OCI-LY7 (cell line): ENCODE measurements around the gene SGSM2.

Source experiments
- EZH2phosphoT487 ChIP-seq: fragments of 200-600 bp; sonication (generic); IDR thresholded peaks from 2 replicates; pipeline ENCODE4 v1.6.1; 2018; ENCODE audit warnings: low read depth, borderline replicate concordance, mild to moderate bottlenecking, mixed run types, antibody characterized with exemption, low read length, moderate library complexity, mixed read lengths
- TF ChIP-seq, protein P1 (sequence below): fragments of 200-600 bp; sonication (generic); conservative IDR thresholded peaks from 2 replicates; pipeline ENCODE4 v1.5.1; 2014; ENCODE audit warnings: mild to moderate bottlenecking, antibody characterized with exemption, low read length, moderate library complexity, mixed read lengths

DNA sequence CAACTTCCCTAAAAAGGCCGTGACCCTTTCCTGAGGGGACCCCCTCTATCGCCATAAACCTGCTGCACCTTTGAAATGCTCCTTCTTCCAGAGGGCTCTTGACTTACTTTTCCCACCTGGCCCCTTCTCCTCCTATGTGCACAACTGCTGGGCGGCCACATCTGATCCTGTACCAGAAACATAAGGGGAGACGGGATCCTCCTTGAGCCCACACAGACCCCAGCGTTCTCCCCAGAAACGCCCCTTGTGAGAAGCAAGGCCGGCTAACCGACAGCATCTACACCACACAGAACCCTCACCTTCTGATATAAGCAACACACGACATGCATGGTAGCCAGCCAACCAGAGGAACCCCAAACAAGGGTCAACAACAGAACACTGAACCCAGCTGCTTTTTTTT is 77.8 kb downstream of the SGSM2 start:
- TF ChIP-seq, protein P1, sequence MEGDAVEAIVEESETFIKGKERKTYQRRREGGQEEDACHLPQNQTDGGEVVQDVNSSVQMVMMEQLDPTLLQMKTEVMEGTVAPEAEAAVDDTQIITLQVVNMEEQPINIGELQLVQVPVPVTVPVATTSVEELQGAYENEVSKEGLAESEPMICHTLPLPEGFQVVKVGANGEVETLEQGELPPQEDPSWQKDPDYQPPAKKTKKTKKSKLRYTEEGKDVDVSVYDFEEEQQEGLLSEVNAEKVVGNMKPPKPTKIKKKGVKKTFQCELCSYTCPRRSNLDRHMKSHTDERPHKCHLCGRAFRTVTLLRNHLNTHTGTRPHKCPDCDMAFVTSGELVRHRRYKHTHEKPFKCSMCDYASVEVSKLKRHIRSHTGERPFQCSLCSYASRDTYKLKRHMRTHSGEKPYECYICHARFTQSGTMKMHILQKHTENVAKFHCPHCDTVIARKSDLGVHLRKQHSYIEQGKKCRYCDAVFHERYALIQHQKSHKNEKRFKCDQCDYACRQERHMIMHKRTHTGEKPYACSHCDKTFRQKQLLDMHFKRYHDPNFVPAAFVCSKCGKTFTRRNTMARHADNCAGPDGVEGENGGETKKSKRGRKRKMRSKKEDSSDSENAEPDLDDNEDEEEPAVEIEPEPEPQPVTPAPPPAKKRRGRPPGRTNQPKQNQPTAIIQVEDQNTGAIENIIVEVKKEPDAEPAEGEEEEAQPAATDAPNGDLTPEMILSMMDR, result no peak
- no peak for TF ChIP-seq EZH2phosphoT487
